Common myeloid progenitor, CD34-positive (primary cell): Measurements from ENCODE around the gene SPEF2.

Experiments
- CTCF ChIA-PET: fragments of 350-600 bp; sonication (Branson Sonifier 250); formaldehyde crosslinking; loops from one replicate; lab custom pipeline; 2021; ENCODE audit warnings: antibody characterized with exemption; lab: Charles Lee
- POLR2A ChIA-PET: fragments of 350-600 bp; sonication (Branson Sonifier 250); formaldehyde crosslinking; loops from one replicate; lab custom pipeline; 2021; ENCODE audit warnings: antibody characterized with exemption; lab: Charles Lee
- DNase-seq, 3 donors: peaks; one replicate each; pipeline versions ENCODE4 v3.0.0 to v3.0.0-alpha.2; 2013
- H3K27ac ChIP-seq, 2 experiments: 1 replicate in 1 of 2; 2 replicates in 1 of 2; pipeline ENCODE4 v1.7.0; 2013; ENCODE audit warnings: inconsistent platforms in 2 of 2, low read length in 2 of 2, mild to moderate bottlenecking in 2 of 2, low read depth in 1 of 2, moderate library complexity in 1 of 2; ENCODE audit not compliant: severe bottlenecking in 2 of 2, insufficient read depth in 1 of 2, poor library complexity in 1 of 2
- H3K27me3 ChIP-seq, 5 experiments: replicated peaks in 2 of 5; 1 replicate in 3 of 5; 2 replicates in 2 of 5; pipeline versions ENCODE4 v1.6.1 to v1.7.0; 2013; ENCODE audit warnings: low read length in 4 of 5, mild to moderate bottlenecking in 2 of 5, moderate library complexity in 2 of 5, inconsistent platforms in 1 of 5; ENCODE audit not compliant: insufficient read depth in 5 of 5, control insufficient read depth in 4 of 5
- H3K36me3 ChIP-seq, 4 experiments: 1 replicate in 2 of 4; 2 replicates in 2 of 4; pipeline versions ENCODE4 v1.6.1 to v1.7.0; 2013; ENCODE audit warnings: low read length in 3 of 4, control low read depth in 1 of 4, mild to moderate bottlenecking in 1 of 4; ENCODE audit not compliant: control insufficient read depth in 4 of 4, insufficient read depth in 4 of 4
- H3K4me1 ChIP-seq, 4 experiments: 1 replicate in 3 of 4; 2 replicates in 1 of 4; pipeline versions ENCODE4 v1.6.1 to v1.7.1; 2013; ENCODE audit warnings: low read length in 3 of 4, mild to moderate bottlenecking in 3 of 4, control low read depth in 1 of 4, inconsistent platforms in 1 of 4, moderate library complexity in 1 of 4; ENCODE audit not compliant: control insufficient read depth in 4 of 4, insufficient read depth in 4 of 4; ENCODE audit errors: control extremely low read depth in 1 of 4
- H3K4me3 ChIP-seq, 7 experiments: 1 replicate in 4 of 7; 2 replicates in 3 of 7; pipeline versions ENCODE4 v1.5.1 to v1.7.0; 2013; ENCODE audit warnings: mild to moderate bottlenecking in 7 of 7, low read length in 6 of 7, moderate library complexity in 6 of 7, inconsistent platforms in 2 of 7, low read depth in 2 of 7, control low read depth in 1 of 7; ENCODE audit not compliant: insufficient read depth in 4 of 7, control insufficient read depth in 1 of 7; ENCODE audit errors: extremely low read depth in 1 of 7
- H3K9me3 ChIP-seq, 5 experiments: 1 replicate in 4 of 5; 2 replicates in 1 of 5; pipeline versions ENCODE4 v1.6.1 to v1.7.1; 2013; ENCODE audit warnings: low read length in 4 of 5, mild to moderate bottlenecking in 2 of 5, inconsistent platforms in 1 of 5, low read depth in 1 of 5, moderate library complexity in 1 of 5; ENCODE audit not compliant: control insufficient read depth in 4 of 5, insufficient read depth in 2 of 5; ENCODE audit errors: control extremely low read depth in 1 of 5
- WGBS: methylation state at CpG from one replicate; pipeline ENCODE4 v1.1.5; 2013; ENCODE audit not compliant: insufficient coverage; 5-methylcytosine and 5-hydroxymethylcytosine counted together

SPEF2 gene

DNA sequence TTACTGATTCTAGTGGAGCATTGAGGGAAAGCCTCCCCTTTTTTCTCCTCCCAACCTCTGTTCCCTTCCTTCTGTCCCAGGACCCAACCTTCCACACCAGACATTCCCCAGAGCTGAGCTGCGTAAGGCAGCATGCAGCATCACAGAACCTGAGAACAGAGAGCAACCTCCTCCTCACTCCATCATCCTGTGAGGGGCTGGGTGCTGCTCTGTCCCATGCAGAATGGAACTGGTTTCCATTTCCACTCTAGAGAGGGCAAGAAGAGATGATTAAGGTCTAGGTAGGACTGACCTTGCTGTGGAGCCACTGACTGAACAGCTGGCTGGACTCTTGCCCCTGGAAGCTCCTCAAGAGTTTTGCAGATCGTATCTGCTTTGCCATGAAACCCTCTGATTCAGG is 208.9 kb downstream of the SPEF2 start:
- ChIA-PET CTCF (no interaction called here), POLR2A (no interaction called here)
- Histone ChIP-seq H3K36me3 (no peaks in the 10 kb centered on the region), H3K4me1 (peaks cover 0 to 4% (median 0%) of the 10 kb centered on the region in 4 experiments), H3K27me3 (peaks cover 0 to 4% (median 0%) of the 10 kb centered on the region in 5 experiments), H3K27ac (no peak overlapping the region), H3K9me3 (no peaks in the 10 kb centered on the region), H3K4me3 (no peak overlapping the region)
- DNase-seq = no peak
- 92% methylated on average over 2 of the region's 2 CpGs for WGBS

DNA sequence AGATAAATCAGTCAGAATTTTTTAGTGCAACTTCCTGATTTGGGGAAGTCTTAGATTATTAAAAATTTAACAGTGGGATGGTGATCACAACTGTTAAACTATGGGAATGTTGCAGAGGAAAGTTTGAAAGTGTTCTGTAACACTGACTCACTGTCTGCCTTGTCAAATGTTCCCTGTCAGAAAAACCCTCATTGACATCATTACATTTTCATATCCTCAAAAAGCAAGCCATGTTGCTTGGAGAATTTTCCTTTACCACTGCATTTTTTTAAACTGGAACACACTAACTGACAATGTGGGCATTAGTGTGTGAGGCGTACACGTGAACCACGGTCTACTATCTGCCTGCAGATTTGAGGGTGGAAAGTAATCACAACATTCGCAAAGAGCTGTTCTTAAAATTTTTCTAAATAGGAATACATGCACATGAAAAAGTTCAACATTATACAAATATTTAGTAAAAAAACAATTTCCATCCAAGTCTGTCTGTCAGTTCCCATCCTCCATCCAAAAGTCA is 210.5 kb downstream of the SPEF2 start:
- H3K36me3 ChIP-seq = no peaks in the 10 kb centered on the region
- WGBS = no CpG with 5 or more reads among the region's 4 CpGs
- H3K4me3 ChIP-seq = no peak overlapping the region
- no peaks in the 10 kb centered on the region for H3K4me1 ChIP-seq
- H3K9me3 ChIP-seq = no peaks in the 10 kb centered on the region
- POLR2A ChIA-PET = no interaction called here
- peaks cover 0 to 4% (median 0%) of the 10 kb centered on the region in 5 experiments for H3K27me3 ChIP-seq
- CTCF ChIA-PET = interaction anchor here (1.8 kb wide), 1 partner anchor 99 kb away, joined by 4 read pairs; no protein-coding TSS in a partner anchor
- no peak for DNase-seq
- no peak overlapping the region for H3K27ac ChIP-seq

DNA sequence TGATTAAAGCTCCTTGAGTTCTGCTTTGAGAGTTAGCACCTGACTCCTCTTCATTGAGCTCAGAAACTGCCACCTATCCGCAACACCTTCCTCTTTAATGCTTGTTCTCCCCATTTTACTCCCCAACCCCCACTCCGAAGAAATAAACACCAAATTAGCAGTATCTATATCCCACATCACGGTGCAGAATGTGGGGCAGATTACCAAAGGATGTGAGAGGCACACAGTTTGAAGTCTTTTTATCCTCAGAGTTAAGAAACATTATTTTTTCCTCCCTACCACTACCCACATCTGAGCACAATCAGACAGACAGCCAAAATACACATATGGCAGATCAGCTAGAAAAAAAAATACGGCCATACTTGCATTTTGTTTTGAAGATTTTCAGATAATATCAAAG is 212.9 kb downstream of the SPEF2 start:
- H3K27ac ChIP-seq = no peak overlapping the region

DNA sequence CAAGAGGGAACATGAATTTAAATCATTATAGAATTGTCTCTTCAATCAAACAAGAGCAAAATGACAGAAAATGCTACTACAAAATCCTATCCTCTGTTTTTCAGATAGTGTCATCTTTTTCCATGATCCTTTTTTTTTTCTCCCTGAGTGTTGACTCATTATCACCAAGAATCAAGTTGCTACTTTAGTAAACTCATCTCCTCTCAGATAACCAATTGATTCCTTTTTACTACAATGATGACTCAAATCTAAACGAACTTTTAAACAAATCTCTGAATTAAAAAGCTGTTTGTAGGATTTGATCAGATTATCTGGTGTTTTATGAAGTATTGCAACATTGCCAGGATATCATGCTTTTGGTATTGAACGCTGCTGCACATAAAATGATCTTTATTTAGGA is 215.1 kb downstream of the SPEF2 start:
- no CpG with 5 or more reads among the region's 2 CpGs for WGBS
- Histone ChIP-seq H3K27ac (no peak overlapping the region), H3K9me3 (no peaks in the 10 kb centered on the region), H3K4me1 (no peaks in the 10 kb centered on the region), H3K4me3 (no peak overlapping the region), H3K27me3 (no peaks in the 10 kb centered on the region), H3K36me3 (no peaks in the 10 kb centered on the region)
- CTCF ChIA-PET = interaction anchor here (1.2 kb wide), 1 partner anchor 30 kb away, joined by 3 read pairs; no protein-coding TSS in a partner anchor
- no peak for DNase-seq
- POLR2A ChIA-PET = no interaction called here

More for the DNA sequence above, 212.9 kb downstream of the SPEF2 start:
- Histone ChIP-seq H3K4me1 (no peaks in the 10 kb centered on the region), H3K36me3 (no peaks in the 10 kb centered on the region), H3K9me3 (no peaks in the 10 kb centered on the region), H3K4me3 (no peak overlapping the region), H3K27me3 (peaks cover 0 to 4% (median 0%) of the 10 kb centered on the region in 5 experiments)
- ChIA-PET CTCF (no interaction called here), POLR2A (no interaction called here)
- WGBS = 100% methylated on average over 1 of the region's 4 CpGs
- no peak for DNase-seq

DNA sequence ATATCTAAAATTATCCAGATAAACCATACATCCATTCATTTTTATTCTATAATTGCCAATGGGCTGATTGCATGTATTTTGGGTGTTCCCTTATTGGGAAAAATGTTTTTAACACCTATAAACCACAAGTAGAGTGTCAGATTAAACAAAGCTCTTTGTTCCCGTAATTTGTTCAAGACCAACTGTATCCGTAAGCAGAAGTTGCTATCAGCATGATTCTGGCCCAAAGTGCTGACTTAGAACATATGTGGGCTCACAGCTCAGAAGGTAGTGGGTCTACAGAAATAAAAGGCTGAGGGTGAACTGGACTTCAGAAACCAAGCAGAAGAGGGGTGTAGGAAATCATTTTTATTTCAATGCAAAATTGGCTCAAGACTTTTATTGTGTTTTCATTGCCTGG is 215.6 kb downstream of the SPEF2 start:
- no peaks in the 10 kb centered on the region for H3K36me3 ChIP-seq
- H3K4me1 ChIP-seq = no peaks in the 10 kb centered on the region
- 100% methylated on average over 2 of the region's 2 CpGs for WGBS
- no peak overlapping the region for H3K4me3 ChIP-seq
- no peak for DNase-seq
- H3K9me3 ChIP-seq = no peaks in the 10 kb centered on the region
- H3K27me3 ChIP-seq = no peaks in the 10 kb centered on the region
- ChIA-PET POLR2A (no interaction called here), CTCF (interaction anchor here (1.2 kb wide), 1 partner anchor 30 kb away, joined by 3 read pairs; no protein-coding TSS in a partner anchor)
- H3K27ac ChIP-seq = no peak overlapping the region

DNA sequence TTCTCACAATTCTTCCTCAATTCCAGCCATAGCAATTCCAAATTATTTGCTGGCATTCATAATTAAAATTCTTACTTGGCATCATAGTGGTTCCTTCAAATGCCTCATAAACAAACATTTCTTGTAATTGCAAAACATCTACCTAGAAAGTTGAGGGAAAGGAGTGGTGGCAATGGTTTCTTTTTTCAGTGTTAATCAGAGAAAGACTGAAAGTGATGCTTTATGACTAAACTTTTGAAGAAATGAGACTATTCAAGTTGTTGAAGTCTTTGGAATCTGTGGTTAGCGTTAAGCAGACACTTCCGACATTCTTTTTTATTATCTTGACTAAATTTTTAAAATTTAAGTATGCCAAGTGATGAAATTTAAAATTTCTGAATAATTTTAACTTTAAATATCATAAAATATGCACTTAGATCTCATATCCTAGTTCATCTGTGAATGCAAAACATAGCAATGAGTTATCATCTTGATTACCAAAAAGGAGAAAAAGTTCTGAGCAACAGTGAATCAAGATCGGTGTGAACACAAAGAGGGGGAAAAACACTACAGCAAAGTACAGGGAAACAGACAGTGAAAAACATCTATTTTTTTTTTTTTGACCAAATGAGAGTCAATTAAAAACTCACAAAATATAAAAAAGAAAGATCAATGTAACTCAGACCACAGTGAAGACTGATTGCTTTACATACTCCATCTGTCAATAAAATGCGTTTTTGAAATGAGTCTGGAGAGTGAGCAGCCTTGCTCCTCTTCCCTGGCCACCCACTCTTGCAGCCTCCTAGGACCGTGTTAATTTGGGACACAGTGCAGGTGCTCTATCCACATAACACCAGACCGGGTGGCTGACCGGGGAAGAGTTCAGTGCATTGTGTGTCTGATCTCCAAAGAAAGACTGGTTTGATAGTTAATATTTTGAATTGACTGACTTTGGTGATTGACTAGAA is 218.4 kb downstream of the SPEF2 start:
- no peak for DNase-seq
- no peaks in the 10 kb centered on the region for H3K9me3 ChIP-seq
- ChIA-PET CTCF (no interaction called here), POLR2A (no interaction called here)
- H3K36me3 ChIP-seq = no peaks in the 10 kb centered on the region
- no peak overlapping the region for H3K27ac ChIP-seq
- H3K4me1 ChIP-seq = no peaks in the 10 kb centered on the region
- no peak overlapping the region for H3K4me3 ChIP-seq
- 83% methylated on average over 1 of the region's 7 CpGs for WGBS
- no peaks in the 10 kb centered on the region for H3K27me3 ChIP-seq
